ENCODE measurements around the gene CORO2A.

- TF ChIP-seq POLR2A (IDR thresholded peaks at IDR 0.05; ENCODE audit: low read depth, low read length) (no peak), CTCF (IDR thresholded peaks at IDR 0.05; ENCODE audit: extremely low read depth in 1 of 2, insufficient read depth in 1 of 2, low read depth in 1 of 2, low read length in 2 of 2) (no peak), EZH2 (IDR thresholded peaks at IDR 0.05; ENCODE audit: borderline replicate concordance, low read depth, low read length, severe bottlenecking) (no peak), POLR2AphosphoS5 (IDR thresholded peaks at IDR 0.05; ENCODE audit: insufficient read depth, low read depth, low read length) (no peak), FOS (IDR thresholded peaks at IDR 0.05; ENCODE audit: borderline replicate concordance, insufficient read depth, low read length) (no peak), MYC (IDR thresholded peaks at IDR 0.05; ENCODE audit: low read depth, low read length) (no peak), JUN (IDR thresholded peaks at IDR 0.05; ENCODE audit: borderline replicate concordance, insufficient read depth, insufficient read length, low read depth) (no peak), MAX (IDR thresholded peaks at IDR 0.05; ENCODE audit: insufficient read depth, insufficient read length) (no peak), GATA2 (IDR thresholded peaks at IDR 0.05; ENCODE audit: insufficient read depth, insufficient read length, low read depth, low read length) (no peak)
Observed at GRCh38 chr9:98232926-98233325, 40.5 kb upstream of the CORO2A start.
